HepG2 (cell line): ENCODE measurements around the gene ACADVL. TPM values are rescaled to one million over a fixed set of nuclear protein-coding genes. Genes with fewer than 3 reads are reported as not detected.
A peak's percentile ranks its signal among the peaks of the same experiment; 100 is the strongest.

Source experiments
- AKNA ChIP-seq: sonication (generic); formaldehyde crosslinking; IDR thresholded peaks from 2 replicates; pipeline ENCODE4 v1.4.0; 2020; ENCODE audit warnings: missing genetic modification reagents, borderline replicate concordance
- ATF7-NPFF ChIP-seq: sonication (generic); formaldehyde crosslinking; IDR thresholded peaks from 2 replicates; pipeline ENCODE4 v1.8.1; 2023; ENCODE audit warnings: mild to moderate bottlenecking, low read depth, missing genetic modification reagents, moderate library complexity
- BORCS8-MEF2B ChIP-seq: sonication (generic); formaldehyde crosslinking; IDR thresholded peaks from 2 replicates; pipeline ENCODE4 v1.8.0; 2022; ENCODE audit warnings: mild to moderate bottlenecking, missing genetic modification reagents
- MAFG ChIP-seq: sonication (generic); formaldehyde crosslinking; IDR thresholded peaks from 2 replicates; pipeline ENCODE4 v1.5.1; 2020; ENCODE audit warnings: mild to moderate bottlenecking, missing genetic modification reagents
- MYNN ChIP-seq: sonication (generic); formaldehyde crosslinking; IDR thresholded peaks from 2 replicates; pipeline ENCODE4 v1.4.0; 2020; ENCODE audit warnings: mild to moderate bottlenecking, low read depth, missing genetic modification reagents
- POGZ ChIP-seq: sonication (generic); formaldehyde crosslinking; IDR thresholded peaks from 2 replicates; pipeline ENCODE4 v1.4.0; 2020; ENCODE audit warnings: mild to moderate bottlenecking, missing genetic modification reagents
- RBM39 ChIP-seq: fragments of 200-400 bp; formaldehyde crosslinking; IDR thresholded peaks from one replicate; pipeline ENCODE4 v1.6.1; 2018; ENCODE audit warnings: antibody characterized with exemption, mild to moderate bottlenecking, low read depth, low read length; ENCODE audit not compliant: poor library complexity, severe bottlenecking
- RXRA ChIP-seq: sonication (generic); formaldehyde crosslinking; IDR thresholded peaks from 2 replicates; pipeline ENCODE4 v1.5.1; 2020; ENCODE audit warnings: missing genetic modification reagents
- SPEN ChIP-seq: sonication (generic); formaldehyde crosslinking; IDR thresholded peaks from 2 replicates; pipeline ENCODE4 v1.5.1; 2020; ENCODE audit warnings: low read depth, mild to moderate bottlenecking, missing genetic modification reagents
- STAT5B ChIP-seq: sonication (generic); formaldehyde crosslinking; IDR thresholded peaks from 2 replicates; pipeline ENCODE4 v1.4.0; 2020; ENCODE audit warnings: missing genetic modification reagents
- TCF7 ChIP-seq: sonication (generic); IDR thresholded peaks from 2 replicates; pipeline ENCODE4 v1.6.1; 2016; ENCODE audit warnings: antibody characterized with exemption, low read depth
- TMF1 ChIP-seq: sonication (generic); formaldehyde crosslinking; IDR thresholded peaks from 2 replicates; pipeline ENCODE4 v1.8.1; 2022; ENCODE audit warnings: low read depth, missing genetic modification reagents
- USF2 ChIP-seq, 2 experiments: sonication (generic) in 1 of 2; formaldehyde crosslinking in 1 of 2; IDR thresholded peaks; 2 replicates each; pipeline versions ENCODE4 v1.5.1 to v1.6.1; 2011 to 2020; ENCODE audit warnings: borderline replicate concordance in 1 of 2, low read depth in 1 of 2, low read length in 1 of 2, mild to moderate bottlenecking in 1 of 2, missing genetic modification reagents in 1 of 2, moderate library complexity in 1 of 2
- ZBTB20 ChIP-seq: sonication (generic); formaldehyde crosslinking; IDR thresholded peaks from 2 replicates; pipeline ENCODE4 v1.8.1; 2023; ENCODE audit warnings: missing genetic modification reagents, low read depth, mild to moderate bottlenecking, borderline replicate concordance
- ZBTB34 ChIP-seq: sonication (generic); formaldehyde crosslinking; IDR thresholded peaks from 2 replicates; pipeline ENCODE4 v1.8.0; 2022; ENCODE audit warnings: mild to moderate bottlenecking, missing genetic modification reagents
- ZFX ChIP-seq: sonication (generic); formaldehyde crosslinking; IDR thresholded peaks from 2 replicates; pipeline ENCODE4 v1.4.0; 2020; ENCODE audit warnings: mild to moderate bottlenecking, low read depth, missing genetic modification reagents, moderate library complexity
- ZNF121 ChIP-seq: sonication (generic); formaldehyde crosslinking; IDR thresholded peaks from 2 replicates; pipeline ENCODE4 v1.5.0; 2020; ENCODE audit warnings: mild to moderate bottlenecking, missing genetic modification reagents
- ZNF138 ChIP-seq: sonication (generic); formaldehyde crosslinking; IDR thresholded peaks from 2 replicates; pipeline ENCODE4 v1.5.0; 2020; ENCODE audit warnings: mild to moderate bottlenecking, low read depth, missing genetic modification reagents
- ZNF766 ChIP-seq: sonication (generic); formaldehyde crosslinking; IDR thresholded peaks from 2 replicates; pipeline ENCODE4 v1.5.0; 2020; ENCODE audit warnings: missing genetic modification reagents, borderline replicate concordance
- ZSCAN20 ChIP-seq: sonication (generic); formaldehyde crosslinking; IDR thresholded peaks from 2 replicates; pipeline ENCODE4 v1.4.0; 2020; ENCODE audit warnings: missing genetic modification reagents, mild to moderate bottlenecking, borderline replicate concordance
- polyA plus RNA-seq, 8 experiments: library from polyadenylated mRNA; depleted of rRNA in 3 of 8; stranded (reverse) in 7 of 8; unstranded in 1 of 8; fragments of >200 nt; fragmentation: Illumina TruSeq in 4 of 8; extraction: Trizol in 4 of 8; gene quantifications; 2 replicates each; pipeline versions ENCODE4 v1.2.1 to v1.2.3, GENCODE V29; 2011 to 2016; ENCODE audit warnings: low read depth in 4 of 8, missing spikeins in 1 of 8, mixed read lengths in 1 of 8; ENCODE audit not compliant: insufficient read depth in 1 of 8
- total RNA-seq, 5 experiments: library from RNA; depleted of rRNA; stranded (reverse); fragments of >200 nt; fragmentation: Illumina TruSeq; extraction: Trizol; gene quantifications; 2 replicates each; pipeline ENCODE4 v1.2.3, GENCODE V29; 2016; ENCODE audit warnings: low read depth in 1 of 5

ACADVL gene
- total and polyA plus RNA-seq, 2 of the 13 experiments (the other 11 are each of a cell fraction or from before 2014, with no cell fraction given): 219 to 412 TPM

GRCh38 chr17:7242717-7243452, 23.1 kb downstream of the ACADVL start (continued):
- TF ChIP-seq ZBTB34 (CRISPR knock-in tag) (no peak), USF2 (IDR thresholded peaks at IDR 0.05; ENCODE audit: low read depth, low read length) (peak; percentile 96), USF2 (CRISPR knock-in tag; IDR thresholded peaks at IDR 0.05; ENCODE audit: borderline replicate concordance) (peak; percentile 98; the same call in 1 of the 2 replicates), AKNA (no peak), ATF7-NPFF (CRISPR knock-in tag) (no peak), BORCS8-MEF2B (CRISPR knock-in tag) (peak; percentile 18; the same call in 1 of the 2 replicates), ZFX (0 out of 2 replicates have a peak, but pooled peaks have one; percentile 9), STAT5B (CRISPR knock-in tag) (no peak), ZNF766 (CRISPR knock-in tag) (0 out of 2 replicates have a peak, but pooled peaks have one; percentile 33), MYNN (no peak), ZNF121 (CRISPR knock-in tag) (peak; percentile 33; the same call in 1 of the 2 replicates), ZSCAN20 (CRISPR knock-in tag) (0 out of 2 replicates have a peak, but pooled peaks have one; percentile 53), TMF1 (no peak), RXRA (CRISPR knock-in tag) (peak; percentile 76), MAFG (no peak), RBM39 (no peak), TCF7 (no peak), POGZ (CRISPR knock-in tag) (peak; percentile 59; the same call in 1 of the 2 replicates), ZBTB20 (CRISPR knock-in tag) (no peak), ZNF138 (no peak), SPEN (peak; percentile 79)
